NB4 (cell line): Measurements from ENCODE around the gene TCF3.

Experiments used
- DNase-seq: peaks from one replicate; pipeline ENCODE4 v3.0.0; 2010; ENCODE audit warnings: low read depth
- H3K4me3 ChIP-seq: one replicate; pipeline ENCODE4 v1.5.1; 2011; ENCODE audit warnings: mild to moderate bottlenecking, low read depth, low read length, moderate library complexity
- MAX ChIP-seq: IDR thresholded peaks from 2 replicates; pipeline ENCODE4 v1.6.1; 2011; ENCODE audit warnings: low read depth, low read length
- MYC ChIP-seq: IDR thresholded peaks from 2 replicates; pipeline ENCODE4 v1.6.1; 2011; ENCODE audit warnings: low read depth, low read length
- POLR2A ChIP-seq: IDR thresholded peaks from 2 replicates; pipeline ENCODE4 v1.6.1; 2011; ENCODE audit warnings: mild to moderate bottlenecking; ENCODE audit not compliant: insufficient read length; ENCODE audit errors: extremely low read depth
- TF ChIP-seq, protein P1 (sequence below): IDR thresholded peaks from one replicate; pipeline ENCODE4 v1.5.1; 2012; ENCODE audit warnings: low read depth, low read length

Gene TCF3

DNA sequence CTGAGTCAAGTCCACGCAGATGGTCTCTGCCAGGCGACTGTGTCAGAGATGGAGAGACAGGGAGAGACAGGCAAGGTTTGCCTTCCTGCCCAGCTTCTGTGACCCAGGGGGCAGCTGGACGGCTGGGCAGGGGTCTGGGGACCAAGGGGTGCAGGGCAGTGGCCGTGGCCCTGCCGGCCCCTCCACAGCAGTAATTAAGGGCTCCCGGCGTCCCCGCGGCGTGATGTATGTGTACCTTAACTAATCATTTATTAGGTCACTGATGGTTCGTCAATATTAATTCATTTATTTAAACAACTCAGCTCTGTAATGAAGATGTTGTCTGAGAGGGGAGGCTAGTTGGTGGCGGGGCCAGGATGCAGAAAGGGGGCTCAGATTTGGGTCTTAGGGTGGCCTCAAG, 28.6 kb upstream of the TCF3 start:
- TF ChIP-seq, protein P1, sequence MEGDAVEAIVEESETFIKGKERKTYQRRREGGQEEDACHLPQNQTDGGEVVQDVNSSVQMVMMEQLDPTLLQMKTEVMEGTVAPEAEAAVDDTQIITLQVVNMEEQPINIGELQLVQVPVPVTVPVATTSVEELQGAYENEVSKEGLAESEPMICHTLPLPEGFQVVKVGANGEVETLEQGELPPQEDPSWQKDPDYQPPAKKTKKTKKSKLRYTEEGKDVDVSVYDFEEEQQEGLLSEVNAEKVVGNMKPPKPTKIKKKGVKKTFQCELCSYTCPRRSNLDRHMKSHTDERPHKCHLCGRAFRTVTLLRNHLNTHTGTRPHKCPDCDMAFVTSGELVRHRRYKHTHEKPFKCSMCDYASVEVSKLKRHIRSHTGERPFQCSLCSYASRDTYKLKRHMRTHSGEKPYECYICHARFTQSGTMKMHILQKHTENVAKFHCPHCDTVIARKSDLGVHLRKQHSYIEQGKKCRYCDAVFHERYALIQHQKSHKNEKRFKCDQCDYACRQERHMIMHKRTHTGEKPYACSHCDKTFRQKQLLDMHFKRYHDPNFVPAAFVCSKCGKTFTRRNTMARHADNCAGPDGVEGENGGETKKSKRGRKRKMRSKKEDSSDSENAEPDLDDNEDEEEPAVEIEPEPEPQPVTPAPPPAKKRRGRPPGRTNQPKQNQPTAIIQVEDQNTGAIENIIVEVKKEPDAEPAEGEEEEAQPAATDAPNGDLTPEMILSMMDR = no peak
- TF ChIP-seq POLR2A = no peak
- no peak for TF ChIP-seq MYC
- no peak for TF ChIP-seq MAX
- no peak overlapping the region for H3K4me3 ChIP-seq
- no peak for DNase-seq

- DNase-seq = no peak
These were observed 25.7 kb upstream of the TCF3 start for GRCh38 chr19:1678073-1678472.

GRCh38 chr19:1676351-1677266, 24.2 kb upstream of the TCF3 start:
- TF ChIP-seq MAX = no peak
- TF ChIP-seq, protein P1 = no peak
- TF ChIP-seq MYC = no peak
- no peak for TF ChIP-seq POLR2A
- H3K4me3 ChIP-seq = no peak overlapping the region
- DNase-seq = no peak

More at GRCh38 chr19:1678073-1678472, 25.7 kb upstream of the TCF3 start:
- H3K4me3 ChIP-seq = no peak overlapping the region
- no peak for TF ChIP-seq POLR2A
- TF ChIP-seq MYC = no peak
- no peak for TF ChIP-seq MAX
- TF ChIP-seq, protein P1 = no peak

- DNase-seq = no peak
- TF ChIP-seq POLR2A = no peak
- no peak for TF ChIP-seq MAX
- TF ChIP-seq, protein P1 = no peak
- TF ChIP-seq MYC = no peak
- no peak overlapping the region for H3K4me3 ChIP-seq
These were observed 23.4 kb upstream of the TCF3 start for GRCh38 chr19:1675633-1676350.

DNA sequence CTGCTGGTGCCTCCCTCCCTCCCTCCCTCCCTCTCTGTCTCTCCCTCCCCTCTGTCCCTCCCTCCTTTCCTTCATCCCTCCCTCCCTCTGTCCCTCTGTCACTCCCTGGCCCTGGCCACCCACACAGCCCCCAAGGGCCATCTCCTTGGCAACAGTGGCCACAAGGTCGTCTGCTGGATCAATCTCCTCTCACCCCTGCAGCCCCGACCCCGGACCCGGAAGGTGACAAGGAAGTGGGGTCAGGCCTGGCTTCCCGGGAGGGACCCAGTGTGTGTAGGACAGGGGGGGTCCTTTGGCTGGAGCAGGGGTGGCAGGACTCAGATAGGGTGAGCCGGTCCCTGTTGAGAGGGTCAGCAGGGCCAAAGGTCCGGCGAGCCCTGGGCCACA, 21.9 kb upstream of the TCF3 start:
- TF ChIP-seq POLR2A (no peak), MAX (no peak), MYC (no peak)
- TF ChIP-seq, protein P1 = no peak

More for the DNA sequence above, 21.9 kb upstream of the TCF3 start:
- no peak overlapping the region for H3K4me3 ChIP-seq
- DNase-seq = no peak
